GM12873 (cell line): ENCODE data around the gene LMNB1.

Experiments used
- CTCF ChIP-seq: IDR thresholded peaks from 2 replicates; pipeline ENCODE4 v1.5.1; 2012; ENCODE audit warnings: low read depth, mild to moderate bottlenecking, moderate library complexity, low read length, control low read depth; ENCODE audit not compliant: insufficient read depth; ENCODE audit errors: missing control alignments

Gene LMNB1

GRCh38 chr5:126745259-126745992, 31.5 kb upstream of the LMNB1 start:
- no peak for TF ChIP-seq CTCF

GRCh38 chr5:126746290-126746689, 30.6 kb upstream of the LMNB1 start:
- no peak for TF ChIP-seq CTCF

GRCh38 chr5:126752081-126752785, 24.7 kb upstream of the LMNB1 start:
- TF ChIP-seq CTCF, result no peak

GRCh38 chr5:126753227-126753626, 23.7 kb upstream of the LMNB1 start:
- TF ChIP-seq CTCF, result no peak

- TF ChIP-seq CTCF, result no peak
Measured at GRCh38 chr5:126754609-126755008, 22.3 kb upstream of the LMNB1 start.

- TF ChIP-seq CTCF, result no peak
Measured at GRCh38 chr5:126755593-126755992, 21.3 kb upstream of the LMNB1 start.

- no peak for TF ChIP-seq CTCF
Measured at GRCh38 chr5:126757713-126758357, 19.1 kb upstream of the LMNB1 start.
